GM12872 (cell line): ENCODE measurements around the gene RREB1.

Source experiments
- TF ChIP-seq, protein P1 (sequence below): IDR thresholded peaks from 3 replicates; pipeline ENCODE4 v1.5.1; 2011; ENCODE audit warnings: low read depth, mild to moderate bottlenecking, low read length, moderate library complexity; ENCODE audit not compliant: insufficient read depth

Gene RREB1

DNA sequence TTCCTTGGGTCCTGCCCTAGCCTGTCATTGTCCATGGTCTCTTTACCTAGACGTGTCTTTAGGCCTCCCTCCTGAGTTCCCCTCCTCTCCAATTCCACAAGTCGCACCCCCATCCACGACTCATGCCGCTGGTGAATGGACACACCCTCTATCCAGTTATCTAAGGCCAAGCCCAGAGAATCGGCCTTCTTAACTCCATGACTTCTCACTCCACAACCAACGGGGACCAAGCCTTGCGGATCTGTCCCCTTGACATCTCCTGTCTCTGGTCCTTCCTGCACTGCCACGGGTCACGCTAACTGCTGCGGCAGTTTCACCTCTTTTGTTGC lies 7.0 kb upstream of the RREB1 start:
- TF ChIP-seq, protein P1, sequence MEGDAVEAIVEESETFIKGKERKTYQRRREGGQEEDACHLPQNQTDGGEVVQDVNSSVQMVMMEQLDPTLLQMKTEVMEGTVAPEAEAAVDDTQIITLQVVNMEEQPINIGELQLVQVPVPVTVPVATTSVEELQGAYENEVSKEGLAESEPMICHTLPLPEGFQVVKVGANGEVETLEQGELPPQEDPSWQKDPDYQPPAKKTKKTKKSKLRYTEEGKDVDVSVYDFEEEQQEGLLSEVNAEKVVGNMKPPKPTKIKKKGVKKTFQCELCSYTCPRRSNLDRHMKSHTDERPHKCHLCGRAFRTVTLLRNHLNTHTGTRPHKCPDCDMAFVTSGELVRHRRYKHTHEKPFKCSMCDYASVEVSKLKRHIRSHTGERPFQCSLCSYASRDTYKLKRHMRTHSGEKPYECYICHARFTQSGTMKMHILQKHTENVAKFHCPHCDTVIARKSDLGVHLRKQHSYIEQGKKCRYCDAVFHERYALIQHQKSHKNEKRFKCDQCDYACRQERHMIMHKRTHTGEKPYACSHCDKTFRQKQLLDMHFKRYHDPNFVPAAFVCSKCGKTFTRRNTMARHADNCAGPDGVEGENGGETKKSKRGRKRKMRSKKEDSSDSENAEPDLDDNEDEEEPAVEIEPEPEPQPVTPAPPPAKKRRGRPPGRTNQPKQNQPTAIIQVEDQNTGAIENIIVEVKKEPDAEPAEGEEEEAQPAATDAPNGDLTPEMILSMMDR = no peak

DNA sequence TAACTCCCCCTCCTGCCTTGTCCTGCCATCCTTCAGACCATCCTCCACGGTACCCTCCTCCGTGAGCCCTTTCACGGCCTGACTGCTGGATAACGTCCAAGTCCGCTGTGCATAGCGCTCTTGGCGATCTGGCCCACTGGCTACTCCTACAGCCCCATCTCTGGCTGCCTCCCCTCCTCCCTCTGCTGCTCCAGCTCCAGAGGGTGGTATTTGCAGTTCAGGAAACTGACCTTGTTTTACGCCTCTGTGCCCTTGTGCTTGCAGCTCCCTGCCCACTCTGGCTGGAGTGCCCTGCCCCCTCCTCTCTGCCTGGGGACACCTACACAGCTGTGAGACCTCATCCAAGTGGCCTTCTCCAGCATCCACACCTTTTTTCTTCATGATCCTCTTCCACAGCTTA lies 6.5 kb upstream of the RREB1 start:
- TF ChIP-seq, protein P1 = no peak

DNA sequence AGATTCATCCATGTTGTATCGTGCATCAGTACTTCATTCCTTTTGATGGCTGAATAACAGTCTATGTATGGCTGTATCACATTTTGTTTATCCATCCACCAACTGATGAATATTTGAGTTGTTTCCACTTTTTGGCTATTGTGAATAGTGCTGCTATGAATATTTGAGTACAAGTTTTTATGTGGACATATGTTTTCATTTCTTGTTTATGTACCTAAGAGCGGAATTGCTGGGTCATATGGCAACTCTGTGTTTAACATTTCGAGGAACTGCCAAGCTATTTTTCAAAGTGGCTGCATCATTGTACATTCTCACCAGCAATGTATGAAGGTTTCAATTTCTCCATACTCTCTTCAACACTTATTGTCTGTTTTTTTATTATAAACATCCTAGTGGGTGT lies 3.0 kb upstream of the RREB1 start:
- TF ChIP-seq, protein P1 = no peak

DNA sequence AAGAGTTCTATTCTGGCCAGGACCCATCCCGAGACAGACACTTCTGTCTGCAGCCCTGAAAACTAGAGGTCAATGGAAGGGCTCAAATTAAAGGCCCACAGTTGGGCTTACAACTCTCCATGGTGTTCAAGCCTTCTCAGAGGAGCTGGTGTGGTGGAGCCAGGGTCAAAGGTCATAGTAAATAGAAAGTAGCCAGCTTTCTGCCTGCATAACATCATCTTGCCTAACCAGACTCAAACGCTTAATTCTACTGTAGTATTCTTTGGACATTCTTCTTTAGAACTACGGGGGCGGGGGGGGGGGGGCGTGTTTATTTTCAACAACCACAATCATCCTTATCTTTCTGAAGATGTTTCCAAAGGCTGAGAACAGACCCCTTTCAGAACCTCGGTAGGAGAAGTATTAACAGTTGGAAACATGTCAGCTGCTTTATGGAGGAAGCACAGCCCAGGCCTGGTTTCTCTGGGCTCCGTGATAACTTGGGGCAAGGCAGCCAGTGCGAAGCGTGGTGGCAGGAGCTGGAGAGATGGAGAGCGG lies 1.5 kb upstream of the RREB1 start:
- TF ChIP-seq, protein P1 = no peak

DNA sequence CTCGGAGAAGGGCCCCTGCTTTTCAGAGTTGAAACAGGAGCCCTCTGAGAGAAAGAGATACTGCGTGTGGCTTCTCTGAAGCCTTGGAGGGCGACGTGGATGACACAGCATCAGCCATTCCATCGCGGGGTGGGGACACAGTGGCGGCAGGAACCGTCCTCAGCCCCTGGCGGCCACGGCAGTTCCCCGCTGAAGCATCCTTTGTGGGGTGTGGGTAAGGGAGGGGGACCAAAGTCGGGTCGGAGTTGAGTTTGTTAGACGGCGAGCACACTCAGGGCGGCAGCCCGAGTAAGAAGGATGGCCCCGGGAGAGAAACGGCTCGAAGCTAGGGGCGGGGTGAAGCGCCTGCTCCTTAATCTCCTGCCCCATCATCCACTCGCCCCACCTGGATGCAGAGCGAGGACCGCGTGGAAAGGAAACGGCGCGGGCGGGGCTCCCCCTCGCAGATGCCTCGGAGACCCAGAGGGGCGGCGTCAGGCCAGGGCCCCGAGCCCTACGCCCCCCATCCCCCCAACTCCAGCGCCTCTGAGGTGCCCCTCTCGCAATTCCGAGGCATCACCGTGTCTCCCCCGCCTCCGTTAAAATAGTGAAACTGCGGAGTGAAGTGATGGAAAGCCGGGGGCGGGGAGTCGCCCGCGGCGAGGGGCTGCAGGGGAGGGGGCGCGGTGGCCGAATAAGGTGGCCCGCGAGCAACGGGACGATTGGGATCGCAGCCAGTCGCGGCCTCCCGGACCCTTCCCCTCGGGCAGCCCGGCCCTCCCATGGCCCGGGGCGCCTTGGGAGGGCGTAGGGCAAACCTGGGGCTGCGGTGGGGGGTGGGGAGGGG lies 796 bp upstream of the RREB1 start:
- TF ChIP-seq, protein P1 = peak; percentile 57

DNA sequence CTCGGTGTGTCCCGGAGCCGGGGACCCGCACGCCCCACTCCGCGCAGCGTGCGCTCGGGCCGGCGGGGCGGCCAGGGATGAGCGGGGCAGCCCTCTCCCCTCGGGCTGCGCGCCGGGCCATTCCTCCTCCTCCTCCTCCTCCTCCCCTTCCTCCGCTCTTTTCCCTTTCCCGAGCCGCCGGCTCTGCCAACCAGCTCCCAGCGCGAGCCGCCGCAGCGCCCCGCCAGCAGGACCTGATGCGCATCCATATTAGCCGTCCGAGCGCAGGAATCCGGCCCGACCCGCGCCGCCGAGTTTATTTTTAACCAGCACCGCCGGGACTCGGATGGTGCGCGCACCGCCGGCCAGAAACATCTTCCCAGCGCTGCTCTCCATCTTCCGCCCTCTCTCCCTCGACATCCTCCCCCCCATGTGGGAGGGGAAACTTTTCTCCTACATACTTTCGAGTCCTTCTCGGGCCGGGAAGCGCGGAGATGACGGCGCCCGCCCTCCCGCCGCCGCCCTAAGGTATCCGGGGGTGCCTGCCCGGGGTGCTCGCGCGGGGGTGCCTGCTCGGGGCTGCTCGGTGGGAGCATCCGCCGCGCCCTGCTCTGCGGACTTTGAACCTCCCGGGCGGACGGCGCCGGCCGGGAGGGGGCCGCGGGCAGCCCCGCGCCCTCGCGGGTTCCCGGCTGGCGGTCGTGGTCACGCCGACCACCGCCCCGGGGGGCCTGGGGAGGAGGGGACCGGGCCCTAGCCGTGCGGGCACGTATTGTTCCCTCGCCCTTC lies 619 bp downstream of the RREB1 start:
- TF ChIP-seq, protein P1 = no peak
